ENCODE results near the gene MCC. TPM values are rescaled to one million over a fixed set of nuclear protein-coding genes. Genes with fewer than 3 reads are reported as not detected.
A peak's percentile ranks its signal among the peaks of the same experiment; 100 is the strongest.

MCC gene
- total RNA-seq, 1 donor from 2014 or later, result 2.5 TPM

DNA sequence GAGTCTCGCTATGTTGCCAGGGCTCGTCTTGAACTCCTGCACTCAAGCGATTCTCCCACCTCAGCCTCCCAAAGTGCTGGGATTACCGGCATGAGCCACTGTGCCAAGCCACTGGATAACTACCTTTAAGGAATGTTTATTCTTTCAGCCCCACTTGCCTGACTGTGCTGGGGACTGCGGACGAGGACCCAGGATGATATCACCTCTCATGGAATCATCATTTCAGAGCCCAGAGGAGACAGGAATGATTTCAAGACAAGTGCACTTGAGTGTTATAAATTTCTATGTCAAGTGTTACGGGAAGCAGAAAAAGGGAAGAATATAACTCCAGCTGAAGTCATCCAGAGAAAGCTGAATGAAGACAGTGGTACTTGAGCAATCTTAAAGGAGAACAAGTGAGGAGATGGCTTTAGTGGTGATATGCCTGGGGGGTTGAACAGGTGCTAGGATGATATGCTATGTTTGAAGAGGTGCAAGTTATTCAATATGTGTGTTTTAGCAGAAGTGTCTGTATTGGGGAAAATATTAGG, 402.3 kb downstream of the MCC start:
- no peak for TF ChIP-seq EZH2phosphoT487 (IDR thresholded peaks at IDR 0.05)
- TF ChIP-seq, protein P1, sequence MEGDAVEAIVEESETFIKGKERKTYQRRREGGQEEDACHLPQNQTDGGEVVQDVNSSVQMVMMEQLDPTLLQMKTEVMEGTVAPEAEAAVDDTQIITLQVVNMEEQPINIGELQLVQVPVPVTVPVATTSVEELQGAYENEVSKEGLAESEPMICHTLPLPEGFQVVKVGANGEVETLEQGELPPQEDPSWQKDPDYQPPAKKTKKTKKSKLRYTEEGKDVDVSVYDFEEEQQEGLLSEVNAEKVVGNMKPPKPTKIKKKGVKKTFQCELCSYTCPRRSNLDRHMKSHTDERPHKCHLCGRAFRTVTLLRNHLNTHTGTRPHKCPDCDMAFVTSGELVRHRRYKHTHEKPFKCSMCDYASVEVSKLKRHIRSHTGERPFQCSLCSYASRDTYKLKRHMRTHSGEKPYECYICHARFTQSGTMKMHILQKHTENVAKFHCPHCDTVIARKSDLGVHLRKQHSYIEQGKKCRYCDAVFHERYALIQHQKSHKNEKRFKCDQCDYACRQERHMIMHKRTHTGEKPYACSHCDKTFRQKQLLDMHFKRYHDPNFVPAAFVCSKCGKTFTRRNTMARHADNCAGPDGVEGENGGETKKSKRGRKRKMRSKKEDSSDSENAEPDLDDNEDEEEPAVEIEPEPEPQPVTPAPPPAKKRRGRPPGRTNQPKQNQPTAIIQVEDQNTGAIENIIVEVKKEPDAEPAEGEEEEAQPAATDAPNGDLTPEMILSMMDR (IDR thresholded peaks at IDR 0.05), result no peak
- no peak for TF ChIP-seq EZH2 (IDR thresholded peaks at IDR 0.05)
- Histone ChIP-seq H3K4me2 (no peak overlapping the region), H3K27ac (no peak overlapping the region), H3K9me3 (ENCODE audit: low read depth) (no peaks in the 10 kb centered on the region), H3K4me3 (no peak overlapping the region), H2AFZ (replicated peaks) (no peak overlapping the region), H3F3A (ENCODE audit: low read depth) (peaks cover 7% of the 10 kb centered on the region), H3K27me3 (peaks cover 26% of the 10 kb centered on the region), H3K9ac (no peak overlapping the region), H3K36me3 (no peaks in the 10 kb centered on the region), H4K20me1 (ENCODE audit: low read depth) (peaks cover 6% of the 10 kb centered on the region), H3K4me1 (peaks cover 7% of the 10 kb centered on the region), H3K79me2 (ENCODE audit: low read depth) (no peaks in the 10 kb centered on the region)
- H3K27me3 Mint-ChIP-seq (ENCODE audit: insufficient read depth, low read depth), result peaks cover under 1% of the 10 kb centered on the region
- peaks cover 15% of the 10 kb centered on the region for H3K36me3 Mint-ChIP-seq
- H3K9me3 Mint-ChIP-seq, result peaks cover under 1% of the 10 kb centered on the region
- no peak overlapping the region for H3K4me3 Mint-ChIP-seq
- peaks cover 34% of the 10 kb centered on the region for H3K4me1 Mint-ChIP-seq
- no peak overlapping the region for H3K27ac Mint-ChIP-seq
- no peak for DNase-seq (ENCODE audit: low spot score)

DNA sequence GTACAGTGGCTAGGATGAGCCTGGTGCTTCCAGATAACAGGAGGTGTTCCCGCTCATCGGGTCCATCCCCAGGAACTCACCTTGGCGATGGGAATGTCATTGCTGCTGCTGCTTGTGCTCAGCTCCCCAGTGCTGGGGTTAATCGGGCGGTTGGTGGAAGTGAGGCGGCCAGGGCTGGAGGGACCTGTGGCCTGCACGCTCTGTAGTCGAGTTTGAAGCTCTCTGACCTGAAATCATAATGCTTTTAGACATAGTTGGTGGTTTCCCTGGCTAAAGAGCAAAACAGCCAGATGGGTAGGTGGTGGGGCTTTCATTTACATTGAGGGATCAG, 403.2 kb downstream of the MCC start:
- Mint-ChIP-seq H3K4me1 (peaks cover 32% of the 10 kb centered on the region), H3K4me3 (no peak overlapping the region), H3K27me3 (ENCODE audit: insufficient read depth, low read depth) (peaks cover 3% of the 10 kb centered on the region), H3K36me3 (peaks cover 17% of the 10 kb centered on the region), H3K9me3 (peaks cover 3% of the 10 kb centered on the region), H3K27ac (no peak overlapping the region)
- TF ChIP-seq EZH2 (IDR thresholded peaks at IDR 0.05), result no peak
- TF ChIP-seq EZH2phosphoT487 (IDR thresholded peaks at IDR 0.05), result no peak
- TF ChIP-seq, protein P1 (IDR thresholded peaks at IDR 0.05), result no peak
- Histone ChIP-seq H3K27ac (no peak overlapping the region), H3K36me3 (no peaks in the 10 kb centered on the region), H3F3A (ENCODE audit: low read depth) (peaks cover 11% of the 10 kb centered on the region), H3K79me2 (ENCODE audit: low read depth) (no peaks in the 10 kb centered on the region), H3K27me3 (peaks cover 26% of the 10 kb centered on the region), H3K4me3 (no peak overlapping the region), H3K4me1 (peaks cover 10% of the 10 kb centered on the region), H3K9ac (no peak overlapping the region), H3K4me2 (no peak overlapping the region), H3K9me3 (ENCODE audit: low read depth) (no peaks in the 10 kb centered on the region), H4K20me1 (ENCODE audit: low read depth) (peaks cover 8% of the 10 kb centered on the region), H2AFZ (replicated peaks) (no peak overlapping the region)
- no peak for DNase-seq (ENCODE audit: low spot score)

DNA sequence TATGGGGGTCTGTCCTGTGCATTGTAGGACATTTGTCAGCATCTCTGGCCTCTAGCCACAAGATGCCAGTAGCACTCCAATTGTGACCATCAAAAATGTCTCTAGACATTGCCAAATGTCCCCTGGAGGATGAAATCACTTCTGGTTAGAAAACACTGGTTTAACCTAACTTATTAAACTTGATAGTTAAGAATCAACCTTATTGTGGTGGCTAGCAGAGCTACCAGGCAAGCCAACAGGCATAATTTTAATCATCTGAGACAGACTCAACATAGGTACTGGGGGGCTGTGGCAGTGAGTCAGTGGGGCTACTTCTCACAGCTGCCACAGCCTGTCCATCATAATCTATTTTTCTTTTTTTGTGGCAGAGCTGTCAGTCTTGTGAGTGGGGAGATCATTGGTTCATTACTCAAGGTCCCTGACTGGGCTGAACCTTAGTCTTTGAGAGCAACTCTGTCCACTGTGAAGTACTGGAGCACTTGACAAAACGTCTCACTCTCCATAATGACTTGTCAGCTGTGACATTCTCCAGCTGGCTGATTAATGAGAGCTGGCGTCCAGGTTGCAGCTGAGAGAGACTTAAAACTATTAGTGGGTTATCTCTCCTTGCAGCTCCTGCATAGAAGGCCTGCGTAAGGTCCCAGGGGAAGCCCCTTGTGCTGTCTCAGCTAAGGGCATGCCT, 403.7 kb downstream of the MCC start:
- peaks cover 8% of the 10 kb centered on the region for H4K20me1 ChIP-seq (ENCODE audit: low read depth)
- no peak overlapping the region for H3K27ac Mint-ChIP-seq
- no peaks in the 10 kb centered on the region for H3K36me3 ChIP-seq
- H3K9ac ChIP-seq, result no peak overlapping the region
- DNase-seq (ENCODE audit: low spot score), result no peak
- H3K36me3 Mint-ChIP-seq, result peaks cover 19% of the 10 kb centered on the region
- peaks cover 10% of the 10 kb centered on the region for H3K4me1 ChIP-seq
- H3K4me1 Mint-ChIP-seq, result peaks cover 28% of the 10 kb centered on the region
- H3K79me2 ChIP-seq (ENCODE audit: low read depth), result no peaks in the 10 kb centered on the region
- H2AFZ ChIP-seq (replicated peaks), result no peak overlapping the region
- TF ChIP-seq EZH2phosphoT487 (IDR thresholded peaks at IDR 0.05) (no peak), EZH2 (IDR thresholded peaks at IDR 0.05) (no peak)
- TF ChIP-seq, protein P1 (IDR thresholded peaks at IDR 0.05), result peak; percentile 30
- H3K9me3 ChIP-seq (ENCODE audit: low read depth), result no peaks in the 10 kb centered on the region
- no peak overlapping the region for H3K4me3 Mint-ChIP-seq
- H3K27me3 ChIP-seq, result peaks cover 26% of the 10 kb centered on the region
- H3K27ac ChIP-seq, result no peak overlapping the region
- H3K4me3 ChIP-seq, result no peak overlapping the region
- H3K9me3 Mint-ChIP-seq, result peaks cover 3% of the 10 kb centered on the region
- H3K4me2 ChIP-seq, result no peak overlapping the region
- peaks cover 11% of the 10 kb centered on the region for H3F3A ChIP-seq (ENCODE audit: low read depth)
- H3K27me3 Mint-ChIP-seq (ENCODE audit: insufficient read depth, low read depth), result peaks cover 3% of the 10 kb centered on the region
